ENCODE results near the gene HMX1. TPM values are rescaled to one million over a fixed set of nuclear protein-coding genes. Genes with fewer than 3 reads are reported as not detected.

Gene HMX1
- polyA plus RNA-seq, 3 donors: not detected

DNA sequence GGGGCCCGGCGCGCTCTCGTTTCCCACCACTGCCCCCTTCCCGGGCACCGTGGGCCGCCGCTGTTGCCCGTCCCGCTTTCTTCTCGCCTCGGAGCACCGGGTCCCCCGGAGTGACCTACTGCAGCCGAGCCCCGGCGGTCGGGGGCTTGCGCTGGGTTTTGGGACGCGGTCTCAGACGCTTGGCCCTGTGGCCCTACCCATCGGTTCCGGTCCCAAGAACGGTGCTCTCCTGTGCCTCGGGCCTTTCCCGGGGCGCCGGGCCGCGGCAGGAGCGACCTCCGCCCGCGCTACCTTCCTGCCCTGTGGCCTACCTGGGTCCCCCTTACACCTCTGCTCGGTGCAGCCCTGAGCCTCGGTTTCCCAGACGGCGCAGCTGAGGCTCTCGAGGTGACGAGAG, 21.6 kb upstream of the HMX1 start:
- no peak for DNase-seq (ENCODE audit: low read depth in 3 of 3, low spot score in 2 of 3)

- DNase-seq (ENCODE audit: low read depth in 3 of 3, low spot score in 2 of 3): no peak
Observed at GRCh38 chr4:8892556-8893226, 21.1 kb upstream of the HMX1 start.

GRCh38 chr4:8891646-8892555, 20.3 kb upstream of the HMX1 start:
- DNase-seq (ENCODE audit: low read depth in 3 of 3, low spot score in 2 of 3): no peak

DNA sequence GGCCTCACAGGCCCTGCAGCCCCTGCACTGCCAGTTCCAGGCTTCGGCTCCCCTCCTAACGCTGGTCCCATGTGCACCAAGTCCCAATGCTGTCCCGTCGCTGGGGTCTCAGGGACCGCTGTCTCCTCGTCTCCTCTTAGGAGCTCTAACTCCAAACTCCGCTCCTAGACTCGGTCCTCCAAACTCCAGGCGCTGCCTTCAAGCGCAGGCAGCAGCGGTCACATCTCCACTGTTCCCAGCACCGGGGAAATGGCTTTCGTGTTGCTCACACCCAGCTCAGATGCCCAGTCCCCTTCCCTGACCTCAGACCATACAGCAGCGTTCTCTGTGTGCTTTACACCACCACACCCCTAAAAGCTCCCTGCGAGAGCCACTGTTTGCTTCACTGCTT, 19.6 kb upstream of the HMX1 start:
- DNase-seq (ENCODE audit: low read depth in 3 of 3, low spot score in 2 of 3): no peak

GRCh38 chr4:8888856-8889255, 17.2 kb upstream of the HMX1 start:
- no peak for DNase-seq (ENCODE audit: low read depth in 3 of 3, low spot score in 2 of 3)

DNA sequence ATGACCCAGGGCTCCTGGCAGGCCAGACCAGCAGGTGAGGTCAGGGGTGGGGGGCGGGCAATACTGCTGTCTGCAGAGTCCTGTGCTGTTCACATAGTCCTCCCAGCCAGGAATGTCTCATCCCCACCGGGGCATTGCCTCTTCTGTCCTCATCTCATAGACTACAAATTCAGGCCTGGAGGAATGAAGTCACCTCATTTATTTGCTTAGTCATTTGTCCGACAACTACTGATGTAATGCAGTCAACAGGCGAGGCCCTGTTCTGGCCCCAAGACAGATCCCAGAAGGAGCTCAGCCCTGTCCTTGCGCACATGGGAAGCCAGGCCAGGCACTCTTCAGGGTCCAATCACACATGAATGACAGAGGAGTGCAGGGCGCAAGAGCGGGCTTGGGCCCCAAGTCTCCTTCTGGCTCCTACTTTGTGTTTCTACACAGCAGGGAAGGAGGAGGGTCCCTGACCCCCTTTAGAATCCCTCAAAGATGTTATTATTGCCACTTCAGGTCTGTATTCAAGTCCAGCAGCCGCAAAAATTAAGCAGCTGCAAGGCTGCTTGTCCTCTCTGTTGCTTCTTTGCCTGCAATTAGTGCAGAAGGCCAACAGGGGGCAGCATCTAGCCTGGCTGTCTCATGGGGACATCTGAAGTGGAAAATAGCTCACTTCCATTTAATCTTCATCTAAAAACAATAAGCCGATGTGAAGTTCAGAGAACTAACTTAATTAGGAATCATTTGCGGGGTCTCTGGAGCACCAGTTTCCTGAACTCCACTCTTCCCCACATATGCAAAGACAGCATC, 15.2 kb upstream of the HMX1 start:
- DNase-seq (ENCODE audit: low read depth in 3 of 3, low spot score in 2 of 3): no peak

GRCh38 chr4:8882239-8882638, 10.6 kb upstream of the HMX1 start:
- DNase-seq (ENCODE audit: low read depth in 3 of 3, low spot score in 2 of 3): no peak

GRCh38 chr4:8880851-8881250, 9.2 kb upstream of the HMX1 start:
- DNase-seq (ENCODE audit: low read depth in 3 of 3, low spot score in 2 of 3): no peak

- no peak for DNase-seq (ENCODE audit: low read depth in 3 of 3, low spot score in 2 of 3)
Observed at GRCh38 chr4:8879574-8879973, 7.9 kb upstream of the HMX1 start.

- DNase-seq (ENCODE audit: low read depth in 3 of 3, low spot score in 2 of 3): no peak
Observed at GRCh38 chr4:8878421-8878820, 6.8 kb upstream of the HMX1 start.

DNA sequence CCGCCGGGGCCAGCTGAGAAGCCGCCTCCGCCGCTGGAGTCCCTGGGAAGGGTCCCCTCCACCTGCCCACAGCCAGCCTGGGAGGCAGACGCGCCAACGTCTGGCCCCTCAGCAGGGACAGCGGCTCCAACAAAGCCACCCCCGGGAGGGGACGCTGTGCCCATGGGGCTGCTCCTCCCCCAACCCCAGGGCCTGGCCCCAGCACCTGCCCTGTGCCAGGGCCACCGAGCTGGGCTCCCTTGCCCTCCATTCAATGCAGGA, 6.1 kb upstream of the HMX1 start:
- DNase-seq (ENCODE audit: low read depth in 3 of 3, low spot score in 2 of 3): no peak

- no peak for DNase-seq (ENCODE audit: low read depth in 3 of 3, low spot score in 2 of 3)
Observed at GRCh38 chr4:8876982-8877779, 5.5 kb upstream of the HMX1 start.

DNA sequence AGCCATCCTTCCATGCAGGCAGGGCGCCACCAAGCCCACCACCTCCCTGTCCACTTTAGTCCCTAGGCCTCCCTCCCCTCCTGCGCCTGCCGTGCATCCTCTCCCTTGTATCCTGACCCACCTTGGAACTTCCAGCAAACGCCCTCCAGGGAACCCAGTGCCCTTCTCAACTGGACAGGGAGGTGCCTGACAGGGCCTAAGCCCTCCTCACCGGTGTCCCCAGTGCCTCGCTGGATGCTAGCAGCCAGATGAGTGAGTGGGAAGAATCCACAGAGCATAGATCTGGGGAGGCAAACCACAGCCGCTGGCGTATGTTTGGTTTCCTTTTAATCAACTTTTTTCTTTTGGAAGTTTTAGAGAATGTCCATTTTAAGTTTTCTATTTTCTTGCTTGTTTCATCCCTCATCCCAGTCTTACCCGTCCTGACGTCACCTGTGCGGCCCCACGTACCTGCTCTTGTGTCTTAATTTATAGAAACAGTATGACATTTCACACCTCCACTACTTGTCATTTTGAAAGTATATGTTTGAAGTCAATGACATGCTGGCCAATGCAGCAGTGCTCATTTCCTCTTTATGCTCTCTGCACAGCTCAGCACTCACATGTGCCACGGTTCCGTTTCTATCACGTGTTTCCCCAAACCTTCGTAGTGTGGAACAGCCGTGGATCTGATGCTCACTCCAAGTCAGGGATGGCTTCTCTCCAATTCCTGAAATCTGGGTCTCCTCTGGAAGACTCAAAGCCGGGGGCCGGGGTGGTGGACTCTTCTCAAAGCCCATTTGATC, 3.4 kb upstream of the HMX1 start:
- no peak for DNase-seq (ENCODE audit: low read depth in 3 of 3, low spot score in 2 of 3)

DNA sequence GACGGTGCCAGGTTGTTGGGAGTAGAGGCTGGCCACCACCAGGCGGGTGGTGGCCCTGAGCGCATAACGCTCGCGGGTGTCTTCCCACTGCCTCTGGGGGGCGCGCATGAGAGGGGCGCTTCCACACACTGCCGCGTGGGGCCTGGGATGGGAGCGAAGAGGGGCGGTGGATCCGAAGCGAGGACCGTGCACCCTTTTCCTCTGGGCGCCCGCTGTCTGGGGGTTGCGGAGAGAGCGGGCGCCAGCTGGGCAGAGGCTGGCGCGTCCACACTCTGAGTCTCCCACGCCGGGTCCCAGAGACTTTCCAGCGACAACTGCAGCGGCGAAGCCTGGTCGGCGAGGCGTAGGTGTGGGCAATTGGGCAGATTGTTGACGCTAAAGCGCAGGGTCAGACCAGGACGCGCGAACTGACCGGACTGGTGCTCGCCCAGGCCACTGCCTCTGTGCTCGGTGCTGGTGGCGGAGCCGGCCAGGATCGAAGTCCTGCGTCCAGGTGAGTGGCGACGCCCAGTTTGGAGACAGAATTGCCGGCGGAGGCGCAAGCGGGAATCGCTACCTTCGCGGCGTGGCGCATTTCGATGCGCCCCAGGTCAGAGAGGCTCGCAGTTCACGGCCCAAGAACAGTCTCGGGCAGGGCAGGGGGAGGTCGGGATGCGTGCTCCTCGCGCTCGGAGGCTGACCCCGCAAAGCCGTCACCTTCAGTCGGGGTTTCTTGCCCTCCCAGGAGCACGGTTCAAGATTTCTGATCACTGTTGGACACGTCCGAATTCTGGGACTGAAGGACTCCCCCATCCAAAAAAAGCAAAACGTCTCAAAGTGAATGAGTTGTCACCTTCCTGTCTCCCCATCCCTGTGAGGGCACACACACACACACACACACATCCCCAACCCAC, 2.6 kb upstream of the HMX1 start:
- DNase-seq (ENCODE audit: low read depth in 3 of 3, low spot score in 2 of 3): no peak

DNA sequence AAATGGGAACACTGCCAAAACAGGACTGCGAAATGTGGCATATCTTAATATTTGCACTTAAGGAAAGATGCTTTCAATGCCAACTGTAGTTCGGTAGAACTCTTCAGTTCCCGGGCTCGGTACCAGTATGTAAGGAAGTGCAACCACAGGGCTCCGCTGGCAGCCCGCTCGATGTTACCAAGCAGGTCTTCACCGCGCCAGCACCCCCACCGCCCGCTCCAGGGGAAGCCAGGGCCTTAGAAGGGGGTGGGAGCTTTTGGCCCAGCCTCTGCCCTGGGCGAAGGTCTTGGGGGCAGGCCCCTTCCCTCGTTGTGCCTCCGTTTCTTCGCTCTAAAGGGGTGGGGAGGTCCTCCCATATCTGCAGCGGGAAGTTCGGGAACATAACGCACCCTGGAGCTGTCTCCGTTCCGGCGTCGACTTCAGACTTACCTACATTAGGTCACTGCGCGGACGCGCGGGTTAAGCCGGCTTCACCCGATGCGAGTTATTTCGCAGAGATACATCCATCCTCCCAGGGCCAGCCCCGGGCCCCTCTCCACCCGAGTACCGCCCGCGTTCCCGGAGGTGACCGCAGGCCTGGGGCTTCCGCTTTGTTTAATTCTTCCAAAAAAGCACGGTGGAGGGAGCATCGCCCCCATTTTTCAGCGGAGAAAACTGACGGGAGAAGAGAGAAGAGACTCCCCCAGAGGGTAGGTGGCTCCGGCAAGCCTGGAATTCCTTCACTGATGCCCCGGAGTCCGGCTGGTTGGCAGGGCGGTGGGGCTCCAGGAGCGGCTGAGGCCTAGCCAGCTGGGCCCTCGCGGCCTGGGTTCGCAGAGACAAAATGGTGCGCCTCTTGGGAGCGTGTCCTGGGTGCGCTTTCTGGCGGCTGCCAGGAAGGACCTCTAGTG, 1.0 kb upstream of the HMX1 start:
- DNase-seq (ENCODE audit: low read depth in 3 of 3, low spot score in 2 of 3): no peak

DNA sequence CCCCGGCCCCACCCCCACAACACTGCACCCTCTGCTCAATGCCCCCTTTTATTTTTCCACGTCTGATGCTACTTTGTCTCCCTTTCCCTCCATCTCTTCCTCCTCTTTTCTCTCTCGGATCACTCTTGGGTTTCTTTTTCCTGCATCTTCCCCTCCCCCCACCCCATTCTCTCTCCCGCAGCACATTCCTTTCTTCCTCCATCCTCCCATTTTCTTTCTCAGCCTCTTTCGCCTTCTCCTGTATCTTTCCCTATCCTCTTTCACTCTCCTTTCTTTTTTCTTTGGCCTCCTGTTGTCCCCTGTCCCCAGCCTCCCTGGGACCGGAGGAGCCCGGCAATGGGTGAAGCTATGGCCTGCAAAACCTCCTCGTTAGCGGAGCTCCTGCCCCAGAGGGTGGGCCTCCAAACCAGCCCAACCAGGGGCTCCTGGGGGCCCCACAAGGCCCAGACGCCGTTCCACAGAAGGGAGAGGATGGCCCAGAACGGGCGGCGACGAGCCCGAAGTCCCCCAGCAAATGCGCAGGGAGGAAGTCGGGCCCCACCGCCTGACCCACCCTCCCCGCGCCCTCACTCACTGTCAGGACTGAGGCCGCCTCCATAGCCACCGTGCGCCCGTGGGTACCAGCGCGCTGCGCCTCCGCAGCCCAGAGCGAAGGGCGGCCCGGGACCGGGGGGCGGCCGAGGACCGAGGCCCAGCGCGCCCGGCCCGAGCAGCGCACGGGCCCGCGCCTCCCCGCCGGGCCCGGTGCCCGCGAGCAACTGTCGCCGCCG, 807 bp downstream of the HMX1 start:
- no peak for DNase-seq (ENCODE audit: low read depth in 3 of 3, low spot score in 2 of 3)

- no peak for DNase-seq (ENCODE audit: low read depth in 3 of 3, low spot score in 2 of 3)
Observed at GRCh38 chr4:8869898-8870646, 1.6 kb downstream of the HMX1 start.

Measured in right renal cortex interstitium (tissue), 3 donors.